ENCODE results near the gene BTG4. TPM values are rescaled to one million over a fixed set of nuclear protein-coding genes. Genes with fewer than 3 reads are reported as not detected.

Gene BTG4
- total RNA-seq, 1 donor from 2014 or later: 0.50 TPM

- Histone ChIP-seq H3K9me3 (ENCODE audit: insufficient read depth, low read depth, low read length) (no peaks in the 10 kb centered on the region), H3K4me1 (ENCODE audit: insufficient read depth, low read length) (peaks cover 25% of the 10 kb centered on the region), H3K27ac (ENCODE audit: low read depth, low read length) (peak within 1 kb of the TSS; percentile 79), H3K4me3 (ENCODE audit: insufficient read depth, low read depth, low read length) (peak within 1 kb of the TSS; percentile 69), H4K20me1 (ENCODE audit: insufficient read depth, low read length) (peaks cover 10% of the 10 kb centered on the region), H3K9ac (ENCODE audit: low read length) (peak within 1 kb of the TSS; percentile 90), H3K79me2 (ENCODE audit: insufficient read depth, low read length) (peaks cover 21% of the 10 kb centered on the region), H3K36me3 (ENCODE audit: insufficient read depth, low read length) (peaks cover 3% of the 10 kb centered on the region), H2AFZ (ENCODE audit: low read depth, low read length) (peak within 1 kb of the TSS; percentile 99), H3K4me2 (ENCODE audit: low read length) (peak within 1 kb of the TSS; percentile 88), H3K27me3 (ENCODE audit: insufficient read depth, low read length) (no peaks in the 10 kb centered on the region)
- H3K9me3 Mint-ChIP-seq (ENCODE audit: unreplicated experiment): peaks cover 3% of the 10 kb centered on the region
- H3K27ac Mint-ChIP-seq (ENCODE audit: unreplicated experiment): peak within 1 kb of the TSS; percentile 91
- DNase-seq (ENCODE audit: low read depth): no peak
- peaks cover 11% of the 10 kb centered on the region for H3K36me3 Mint-ChIP-seq (ENCODE audit: low read depth, unreplicated experiment)
- no peak for TF ChIP-seq CTCF (IDR thresholded peaks at IDR 0.05; ENCODE audit: insufficient read depth, low read depth, low read length)
- TF ChIP-seq EZH2 (IDR thresholded peaks at IDR 0.05; ENCODE audit: insufficient read depth, low read length): no peak
- H3K27me3 Mint-ChIP-seq (ENCODE audit: low read depth, unreplicated experiment): no peaks in the 10 kb centered on the region
- H3K4me1 Mint-ChIP-seq (ENCODE audit: low read depth, unreplicated experiment): peaks cover 13% of the 10 kb centered on the region
- H3K4me3 Mint-ChIP-seq (ENCODE audit: unreplicated experiment): peak within 1 kb of the TSS; percentile 92
- FAIRE-seq: no peak
Measured at GRCh38 chr11:111540114-111540936, 28.1 kb upstream of the BTG4 start, which contains the start of gene LAYN. LAYN (plus strand) TSS chr11:111540720; CDS start chr11:111540844, 124 bp downstream.

GRCh38 chr11:111539426-111540113 lies 27.4 kb upstream of the BTG4 start:
- Histone ChIP-seq H3K4me1 (ENCODE audit: insufficient read depth, low read length) (peaks cover 25% of the 10 kb centered on the region), H3K79me2 (ENCODE audit: insufficient read depth, low read length) (peaks cover 21% of the 10 kb centered on the region), H3K9ac (ENCODE audit: low read length) (peak overlapping the region; percentile 90), H4K20me1 (ENCODE audit: insufficient read depth, low read length) (peaks cover 10% of the 10 kb centered on the region), H3K4me3 (ENCODE audit: insufficient read depth, low read depth, low read length) (peak overlapping the region; percentile 69), H3K27ac (ENCODE audit: low read depth, low read length) (no peak overlapping the region), H3K4me2 (ENCODE audit: low read length) (peak overlapping the region; percentile 88), H3K9me3 (ENCODE audit: insufficient read depth, low read depth, low read length) (no peaks in the 10 kb centered on the region), H2AFZ (ENCODE audit: low read depth, low read length) (peak overlapping the region; percentile 99), H3K36me3 (ENCODE audit: insufficient read depth, low read length) (no peaks in the 10 kb centered on the region), H3K27me3 (ENCODE audit: insufficient read depth, low read length) (no peaks in the 10 kb centered on the region)
- Mint-ChIP-seq H3K4me1 (ENCODE audit: low read depth, unreplicated experiment) (peaks cover 14% of the 10 kb centered on the region), H3K27me3 (ENCODE audit: low read depth, unreplicated experiment) (no peaks in the 10 kb centered on the region), H3K27ac (ENCODE audit: unreplicated experiment) (no peak overlapping the region), H3K9me3 (ENCODE audit: unreplicated experiment) (peaks cover 3% of the 10 kb centered on the region), H3K4me3 (ENCODE audit: unreplicated experiment) (peak overlapping the region; percentile 80), H3K36me3 (ENCODE audit: low read depth, unreplicated experiment) (peaks cover 7% of the 10 kb centered on the region)
- TF ChIP-seq EZH2 (IDR thresholded peaks at IDR 0.05; ENCODE audit: insufficient read depth, low read length) (no peak), CTCF (IDR thresholded peaks at IDR 0.05; ENCODE audit: insufficient read depth, low read depth, low read length) (no peak)
- DNase-seq (ENCODE audit: low read depth) (no peak), FAIRE-seq (no peak)
